ENCODE measurements around the gene TRIM34. TPM values are rescaled to one million over a fixed set of nuclear protein-coding genes. Genes with fewer than 3 reads are reported as not detected.

The TRIM34 gene
- total and polyA plus RNA-seq, 2 donors (not counting 1 experiment from before 2014, with no cell fraction given): 21.9 to 29.1 TPM

DNA sequence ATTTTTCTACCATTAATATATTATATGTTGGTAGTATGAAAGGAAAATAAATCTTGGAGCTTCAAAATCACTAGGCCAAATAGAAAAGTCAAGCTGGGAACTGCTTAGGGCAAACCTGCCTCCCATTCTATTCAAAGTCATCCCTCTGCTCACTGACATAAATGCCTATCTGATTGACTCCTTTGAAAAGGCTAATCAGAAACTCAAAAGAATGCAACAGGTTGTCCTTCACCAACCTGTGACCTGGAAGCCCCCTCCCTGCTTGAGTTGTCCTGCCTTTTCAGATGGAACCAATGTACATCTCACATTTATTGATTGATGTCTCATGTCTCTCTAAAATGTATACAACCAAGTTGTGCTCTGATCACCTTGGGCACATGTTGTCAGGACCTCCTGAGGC is 3.2 kb upstream of the TRIM34 start:
- Histone ChIP-seq H3K79me2 (ENCODE audit: control insufficient read depth, insufficient read depth, low read length) (peaks cover 28% of the 10 kb centered on the region), H3K9ac (ENCODE audit: low read length) (no peak overlapping the region), H3K36me3 (replicated peaks in 1 of 2; ENCODE audit: control extremely low read depth in 1 of 2, control insufficient read depth in 1 of 2, extremely low read depth in 1 of 2, insufficient read depth in 2 of 2, low read length in 1 of 2) (no peaks in the 10 kb centered on the region), H2AFZ (ENCODE audit: insufficient read depth, low read depth, low read length, poor library complexity, severe bottlenecking) (no peak overlapping the region), H3K4me2 (replicated peaks; ENCODE audit: low read depth, low read length, poor library complexity, severe bottlenecking) (no peak overlapping the region), H3K27ac (ENCODE audit: low read length in 2 of 2) (no peak overlapping the region), H4K20me1 (ENCODE audit: control insufficient read depth, insufficient read depth, low read length, poor library complexity, severe bottlenecking) (no peaks in the 10 kb centered on the region), H3K4me3 (ENCODE audit: control extremely low read depth in 1 of 5, extremely low read depth in 1 of 5, insufficient read depth in 1 of 5, low read depth in 2 of 5, low read length in 4 of 5) (no peak overlapping the region), H3K9me3 (ENCODE audit: control extremely low read depth in 1 of 3, control insufficient read depth in 2 of 3, insufficient read depth in 1 of 3, low read length in 2 of 3) (no peaks in the 10 kb centered on the region), H3K27me3 (replicated peaks in 1 of 4; ENCODE audit: control extremely low read depth in 1 of 4, control insufficient read depth in 3 of 4, insufficient read depth in 4 of 4, low read length in 3 of 4) (no peaks in the 10 kb centered on the region), H3K4me1 (ENCODE audit: control insufficient read depth in 2 of 2, insufficient read depth in 2 of 2, low read length in 2 of 2) (peaks cover 20 to 22% of the 10 kb centered on the region in 2 donors)
- Mint-ChIP-seq H3K4me1 (peaks cover 30% of the 10 kb centered on the region), H3K9me3 (ENCODE audit: insufficient read depth) (no peaks in the 10 kb centered on the region), H3K4me3 (no peak overlapping the region), H3K27me3 (no peaks in the 10 kb centered on the region), H3K27ac (no peak overlapping the region)
- intact Hi-C loops (cut with micrococcal nuclease): no loop called here
- DNase-seq (no peak), ATAC-seq (ENCODE audit: low read depth) (no peak)
- TF ChIP-seq, protein P1, sequence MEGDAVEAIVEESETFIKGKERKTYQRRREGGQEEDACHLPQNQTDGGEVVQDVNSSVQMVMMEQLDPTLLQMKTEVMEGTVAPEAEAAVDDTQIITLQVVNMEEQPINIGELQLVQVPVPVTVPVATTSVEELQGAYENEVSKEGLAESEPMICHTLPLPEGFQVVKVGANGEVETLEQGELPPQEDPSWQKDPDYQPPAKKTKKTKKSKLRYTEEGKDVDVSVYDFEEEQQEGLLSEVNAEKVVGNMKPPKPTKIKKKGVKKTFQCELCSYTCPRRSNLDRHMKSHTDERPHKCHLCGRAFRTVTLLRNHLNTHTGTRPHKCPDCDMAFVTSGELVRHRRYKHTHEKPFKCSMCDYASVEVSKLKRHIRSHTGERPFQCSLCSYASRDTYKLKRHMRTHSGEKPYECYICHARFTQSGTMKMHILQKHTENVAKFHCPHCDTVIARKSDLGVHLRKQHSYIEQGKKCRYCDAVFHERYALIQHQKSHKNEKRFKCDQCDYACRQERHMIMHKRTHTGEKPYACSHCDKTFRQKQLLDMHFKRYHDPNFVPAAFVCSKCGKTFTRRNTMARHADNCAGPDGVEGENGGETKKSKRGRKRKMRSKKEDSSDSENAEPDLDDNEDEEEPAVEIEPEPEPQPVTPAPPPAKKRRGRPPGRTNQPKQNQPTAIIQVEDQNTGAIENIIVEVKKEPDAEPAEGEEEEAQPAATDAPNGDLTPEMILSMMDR (IDR thresholded peaks at IDR 0.05): no peak
- no peak for TF ChIP-seq EZH2 (IDR thresholded peaks at IDR 0.05; ENCODE audit: borderline replicate concordance, insufficient read depth, low read depth, low read length, poor library complexity, severe bottlenecking)
- ChIA-PET CTCF (no interaction called here), POLR2A (no interaction called here)

DNA sequence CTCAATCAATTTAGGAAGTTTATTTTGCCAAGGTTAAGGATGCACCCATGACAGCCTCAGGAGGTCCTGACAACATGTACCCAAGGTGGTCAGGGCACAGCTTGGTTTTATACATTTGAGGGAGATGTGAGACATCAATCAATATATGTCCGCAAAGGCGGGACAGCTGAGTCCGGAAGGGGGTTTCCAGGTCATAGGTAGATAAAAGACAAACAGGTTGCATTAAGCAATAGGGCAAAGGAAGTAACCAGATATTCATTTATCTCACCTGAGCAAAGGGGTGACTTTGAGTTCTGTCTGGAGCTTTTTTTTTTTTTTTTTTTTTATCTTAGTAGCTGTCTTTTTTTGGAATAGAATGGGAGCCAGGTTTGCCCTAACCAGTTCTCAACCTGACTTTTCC is 2.0 kb upstream of the TRIM34 start:
- Histone ChIP-seq H3K9ac (ENCODE audit: low read length) (no peak overlapping the region), H3K27ac (ENCODE audit: low read length in 2 of 2) (no peak overlapping the region), H3K9me3 (ENCODE audit: control extremely low read depth in 1 of 3, control insufficient read depth in 2 of 3, insufficient read depth in 1 of 3, low read length in 2 of 3) (no peaks in the 10 kb centered on the region), H3K4me2 (replicated peaks; ENCODE audit: low read depth, low read length, poor library complexity, severe bottlenecking) (no peak overlapping the region), H2AFZ (ENCODE audit: insufficient read depth, low read depth, low read length, poor library complexity, severe bottlenecking) (no peak overlapping the region), H4K20me1 (ENCODE audit: control insufficient read depth, insufficient read depth, low read length, poor library complexity, severe bottlenecking) (no peaks in the 10 kb centered on the region), H3K4me1 (ENCODE audit: control insufficient read depth in 2 of 2, insufficient read depth in 2 of 2, low read length in 2 of 2) (peaks cover 22 to 24% of the 10 kb centered on the region in 2 donors), H3K36me3 (replicated peaks in 1 of 2; ENCODE audit: control extremely low read depth in 1 of 2, control insufficient read depth in 1 of 2, extremely low read depth in 1 of 2, insufficient read depth in 2 of 2, low read length in 1 of 2) (no peaks in the 10 kb centered on the region), H3K79me2 (ENCODE audit: control insufficient read depth, insufficient read depth, low read length) (peaks cover 39% of the 10 kb centered on the region), H3K4me3 (ENCODE audit: control extremely low read depth in 1 of 5, extremely low read depth in 1 of 5, insufficient read depth in 1 of 5, low read depth in 2 of 5, low read length in 4 of 5) (no peak overlapping the region), H3K27me3 (replicated peaks in 1 of 4; ENCODE audit: control extremely low read depth in 1 of 4, control insufficient read depth in 3 of 4, insufficient read depth in 4 of 4, low read length in 3 of 4) (no peaks in the 10 kb centered on the region)
- intact Hi-C loops (cut with micrococcal nuclease): no loop called here
- ChIA-PET CTCF (interaction anchor here (1.2 kb wide), 1 partner anchor 9 kb away, joined by 6 read pairs; no protein-coding TSS in a partner anchor), POLR2A (interaction anchor here (0.6 kb wide), 1 partner anchor 22 kb away, joined by 3 read pairs; no protein-coding TSS in a partner anchor)
- peak overlapping the region; percentile 41 for H3K4me3 Mint-ChIP-seq
- H3K4me1 Mint-ChIP-seq: peaks cover 41% of the 10 kb centered on the region
- H3K9me3 Mint-ChIP-seq (ENCODE audit: insufficient read depth): no peaks in the 10 kb centered on the region
- H3K27ac Mint-ChIP-seq: no peak overlapping the region
- WGBS (ENCODE audit: insufficient coverage): 100% methylated on average over 2 of the region's 3 CpGs
- H3K27me3 Mint-ChIP-seq: no peaks in the 10 kb centered on the region
- DNase-seq (no peak), ATAC-seq (ENCODE audit: low read depth) (no peak)
- TF ChIP-seq EZH2 (IDR thresholded peaks at IDR 0.05; ENCODE audit: borderline replicate concordance, insufficient read depth, low read depth, low read length, poor library complexity, severe bottlenecking): no peak
- TF ChIP-seq, protein P1 (IDR thresholded peaks at IDR 0.05): no peak
